Astrocyte of the cerebellum (primary cell): ENCODE measurements around the gene MAGI3.
"Not testable (repeated sequence)": the region's sequence is repeated elsewhere in the genome, so short reads cannot be mapped to it uniquely, and the experiment has no call there.

ENCODE experiments used
- DNase-seq: peaks from one replicate; pipeline ENCODE4 v3.0.0-alpha.2; 2011; ENCODE audit warnings: low read depth
- H3K4me3 ChIP-seq: 2 replicates; pipeline ENCODE4 v1.5.1; 2011; ENCODE audit warnings: mild to moderate bottlenecking, low read depth, low read length, moderate library complexity
- in situ Hi-C: cut with HindIII; loops from 2 replicates; pipeline ENCODE4 v1.10.0; 2017; ENCODE audit warnings: low sequenced_read_pairs
- TF ChIP-seq, protein P1 (sequence below): IDR thresholded peaks from 2 replicates; pipeline ENCODE4 v1.5.1; 2012; ENCODE audit warnings: low read length, low read depth, moderate library complexity, mild to moderate bottlenecking; ENCODE audit errors: missing control alignments

MAGI3 gene

GRCh38 chr1:113396102-113396501 lies 5.8 kb downstream of the MAGI3 start:
- TF ChIP-seq, protein P1, sequence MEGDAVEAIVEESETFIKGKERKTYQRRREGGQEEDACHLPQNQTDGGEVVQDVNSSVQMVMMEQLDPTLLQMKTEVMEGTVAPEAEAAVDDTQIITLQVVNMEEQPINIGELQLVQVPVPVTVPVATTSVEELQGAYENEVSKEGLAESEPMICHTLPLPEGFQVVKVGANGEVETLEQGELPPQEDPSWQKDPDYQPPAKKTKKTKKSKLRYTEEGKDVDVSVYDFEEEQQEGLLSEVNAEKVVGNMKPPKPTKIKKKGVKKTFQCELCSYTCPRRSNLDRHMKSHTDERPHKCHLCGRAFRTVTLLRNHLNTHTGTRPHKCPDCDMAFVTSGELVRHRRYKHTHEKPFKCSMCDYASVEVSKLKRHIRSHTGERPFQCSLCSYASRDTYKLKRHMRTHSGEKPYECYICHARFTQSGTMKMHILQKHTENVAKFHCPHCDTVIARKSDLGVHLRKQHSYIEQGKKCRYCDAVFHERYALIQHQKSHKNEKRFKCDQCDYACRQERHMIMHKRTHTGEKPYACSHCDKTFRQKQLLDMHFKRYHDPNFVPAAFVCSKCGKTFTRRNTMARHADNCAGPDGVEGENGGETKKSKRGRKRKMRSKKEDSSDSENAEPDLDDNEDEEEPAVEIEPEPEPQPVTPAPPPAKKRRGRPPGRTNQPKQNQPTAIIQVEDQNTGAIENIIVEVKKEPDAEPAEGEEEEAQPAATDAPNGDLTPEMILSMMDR: no peak
- no peak for DNase-seq
- H3K4me3 ChIP-seq: no peak overlapping the region
- in situ Hi-C loops: no loop called here

- TF ChIP-seq, protein P1: no peak
- H3K4me3 ChIP-seq: no peak overlapping the region
- in situ Hi-C loops: no loop called here
- DNase-seq: peak; percentile 51
These were observed 6.3 kb downstream of the MAGI3 start for GRCh38 chr1:113396585-113396984.

DNA sequence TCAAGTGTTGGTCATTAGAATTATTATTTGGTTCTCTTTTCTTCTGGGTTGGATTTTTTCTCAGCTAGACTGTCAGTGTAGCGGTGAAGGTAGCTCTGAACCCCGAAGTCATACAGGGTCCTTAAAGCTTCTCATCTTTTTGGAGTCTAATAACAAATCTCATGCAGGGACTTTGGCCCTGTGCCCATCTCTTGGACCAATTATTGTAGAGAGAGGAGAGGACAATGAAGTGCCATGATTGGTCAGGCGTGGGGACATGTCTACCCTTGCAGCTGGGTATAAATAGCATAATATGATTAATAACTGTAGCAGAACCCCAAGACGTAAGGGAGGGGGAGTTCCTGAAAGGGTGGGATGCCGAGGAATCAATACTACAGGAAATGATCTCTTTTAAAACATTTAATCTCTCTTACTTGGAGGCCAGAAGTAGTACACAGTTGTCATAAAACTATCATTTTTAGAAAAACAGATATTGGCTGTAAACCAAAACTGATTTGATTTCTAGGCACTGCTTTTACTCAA lies 8.8 kb downstream of the MAGI3 start:
- in situ Hi-C loops: no loop called here
- H3K4me3 ChIP-seq: no peak overlapping the region
- TF ChIP-seq, protein P1: no peak
- no peak for DNase-seq

DNA sequence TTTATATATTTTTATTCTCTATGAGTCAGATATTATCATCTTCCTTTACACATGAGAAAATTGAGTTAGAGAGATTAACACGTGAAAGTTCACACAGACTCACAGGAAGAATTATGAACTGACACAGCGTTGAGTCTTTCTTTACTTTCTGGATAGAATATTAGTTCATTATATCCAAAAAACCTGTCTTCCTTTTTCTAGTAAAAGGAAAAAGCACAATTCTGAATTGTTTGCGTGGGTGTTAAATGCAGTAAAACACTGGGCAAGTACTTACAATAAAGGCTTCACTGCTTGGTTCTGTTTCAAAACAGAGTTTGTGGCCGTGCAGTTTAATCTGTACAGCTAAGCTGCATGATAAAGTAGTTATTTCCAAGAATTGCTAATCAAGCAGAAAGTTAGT lies 10.8 kb downstream of the MAGI3 start:
- TF ChIP-seq, protein P1: no peak
- in situ Hi-C loops: no loop called here
- H3K4me3 ChIP-seq: no peak overlapping the region
- no peak for DNase-seq

- TF ChIP-seq, protein P1: no peak
- no peak for DNase-seq
- in situ Hi-C loops: no loop called here
- no peak overlapping the region for H3K4me3 ChIP-seq
These were observed 11.4 kb downstream of the MAGI3 start for GRCh38 chr1:113401728-113402127.

- in situ Hi-C loops: no loop called here
- no peak for DNase-seq
- TF ChIP-seq, protein P1: no peak
- H3K4me3 ChIP-seq: no peak overlapping the region
These were observed 12.8 kb downstream of the MAGI3 start for GRCh38 chr1:113403065-113403464.

GRCh38 chr1:113405573-113405972 lies 15.3 kb downstream of the MAGI3 start:
- no peak for DNase-seq
- no peak overlapping the region for H3K4me3 ChIP-seq
- in situ Hi-C loops: no loop called here
- TF ChIP-seq, protein P1: no peak

GRCh38 chr1:113406149-113406548 lies 15.8 kb downstream of the MAGI3 start:
- in situ Hi-C loops, DNase-seq: not testable (repeated sequence)

More at GRCh38 chr1:113406149-113406548, 15.8 kb downstream of the MAGI3 start:
- H3K4me3 ChIP-seq: not testable (repeated sequence)
